Amygdala (tissue), 56 donors: ENCODE results near the gene SNRPA.
A peak's percentile ranks its signal among the peaks of the same experiment; 100 is the strongest.
"Not testable (repeated sequence)": the region's sequence is repeated elsewhere in the genome, so short reads cannot be mapped to it uniquely, and the experiment has no call there.

Experiments
- DNase-seq, 56 donors: peaks; one replicate each; lab custom pipeline; 2025; lab: John Stamatoyannopoulos, UW

The SNRPA gene

DNA sequence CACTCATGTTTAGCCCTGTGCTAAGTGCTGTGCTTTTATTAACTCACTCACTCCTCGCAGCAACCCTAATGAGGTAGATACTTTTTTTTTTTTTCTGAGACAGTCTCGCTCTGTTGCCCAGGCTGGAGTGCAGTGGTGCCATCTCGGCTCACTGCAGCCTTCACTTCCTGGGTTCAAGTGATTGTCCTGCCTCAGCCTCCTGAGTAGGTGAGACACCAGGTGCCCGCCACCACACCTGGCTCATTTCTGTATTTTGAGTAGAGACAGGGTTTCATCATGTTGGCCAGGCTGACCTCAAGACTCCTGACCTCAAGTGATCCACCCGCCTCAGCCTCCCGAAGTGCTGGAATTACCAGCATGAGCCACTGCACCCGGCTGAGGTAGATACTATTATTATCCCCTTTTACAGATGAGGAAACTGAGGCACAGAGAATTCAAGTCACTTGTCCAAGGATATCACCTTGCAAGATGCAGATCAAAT is 31.5 kb upstream of the SNRPA start:
- no peak for DNase-seq

- DNase-seq, result no peak
Measured at GRCh38 chr19:40721140-40721486, 29.9 kb upstream of the SNRPA start.

- DNase-seq, result no peak
Measured at GRCh38 chr19:40721936-40722661, 28.9 kb upstream of the SNRPA start.

DNA sequence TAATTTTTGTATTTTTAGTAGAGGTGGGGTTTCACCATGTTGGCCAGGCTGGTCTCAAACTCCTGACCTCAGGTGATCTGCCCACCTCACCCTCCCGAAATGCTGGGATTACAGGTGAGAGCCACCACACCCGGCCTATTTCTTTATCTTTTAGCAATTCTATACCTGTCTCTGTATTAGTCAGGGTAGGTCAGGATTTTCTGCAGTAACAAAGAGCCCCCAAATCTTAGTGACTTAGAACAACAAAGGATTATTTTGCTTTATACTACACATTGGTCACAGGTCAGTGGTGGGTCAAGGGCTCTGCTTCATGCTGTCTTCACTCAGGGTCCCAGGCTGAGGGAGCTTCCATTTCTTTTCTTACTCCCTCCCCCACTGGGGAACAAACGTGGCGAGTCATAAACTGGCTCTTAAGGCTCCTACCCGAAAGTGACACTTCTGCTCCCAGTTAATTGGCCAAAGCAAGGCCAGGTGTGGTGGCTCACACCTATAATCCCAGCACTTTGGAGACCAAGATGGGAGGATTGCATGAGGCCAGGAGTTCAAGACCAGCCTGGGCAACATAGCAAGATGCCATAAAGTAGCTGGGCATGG is 27.2 kb upstream of the SNRPA start:
- no peak for DNase-seq

- DNase-seq, result no peak
Measured at GRCh38 chr19:40724315-40724714, 26.7 kb upstream of the SNRPA start.

- DNase-seq, result no peak
Measured at GRCh38 chr19:40724855-40725254, 26.1 kb upstream of the SNRPA start.

- DNase-seq, result no peak
Measured at GRCh38 chr19:40726279-40726678, 24.7 kb upstream of the SNRPA start.

DNA sequence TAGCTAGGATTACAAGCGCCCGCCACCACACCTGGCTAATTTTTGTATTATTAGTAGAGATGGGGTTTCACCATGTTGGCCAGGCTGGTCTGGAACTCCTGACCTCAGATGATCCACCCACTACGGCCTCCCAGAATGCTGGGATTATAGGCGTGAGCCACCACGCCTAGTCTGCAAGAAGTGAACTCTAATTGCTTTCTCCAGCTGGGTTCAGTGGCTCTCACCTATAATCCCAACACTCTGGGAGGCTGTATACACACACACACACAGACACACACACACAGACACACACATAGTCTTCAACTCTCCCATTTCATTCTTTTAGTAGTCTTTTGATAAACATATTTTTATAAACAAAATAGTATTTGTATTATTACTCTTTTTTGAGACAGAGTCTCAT is 20.9 kb upstream of the SNRPA start:
- not testable (repeated sequence) for DNase-seq

- DNase-seq, result not testable (repeated sequence)
Measured at GRCh38 chr19:40732304-40732703, 18.7 kb upstream of the SNRPA start.

DNA sequence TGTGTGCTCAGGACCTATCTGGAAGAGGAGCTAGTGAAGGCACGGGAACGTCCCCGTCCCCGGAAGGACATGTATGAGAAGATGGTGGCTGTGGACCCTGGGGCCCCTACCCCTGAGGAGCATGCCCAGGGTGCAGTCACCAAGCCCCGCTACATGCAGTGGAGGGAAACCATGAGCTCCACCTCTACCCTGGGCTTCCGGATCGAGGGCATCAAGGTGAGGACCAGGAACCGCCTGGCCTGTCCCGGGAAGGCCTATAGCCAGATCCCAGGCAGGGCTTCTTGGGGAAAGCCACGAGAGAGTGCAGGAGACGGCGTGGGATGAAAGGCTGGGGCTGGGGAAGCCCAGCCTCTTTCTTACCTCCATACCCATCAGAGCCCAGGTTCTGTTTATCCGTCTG is 17.9 kb upstream of the SNRPA start:
- DNase-seq, result no peak

GRCh38 chr19:40735013-40735771 is 15.8 kb upstream of the SNRPA start:
- DNase-seq, result no peak

GRCh38 chr19:40736661-40737060 is 14.3 kb upstream of the SNRPA start:
- no peak for DNase-seq

- no peak for DNase-seq
Measured at GRCh38 chr19:40737102-40737644, 13.8 kb upstream of the SNRPA start.

GRCh38 chr19:40739030-40739839 is 11.8 kb upstream of the SNRPA start:
- no peak for DNase-seq

DNA sequence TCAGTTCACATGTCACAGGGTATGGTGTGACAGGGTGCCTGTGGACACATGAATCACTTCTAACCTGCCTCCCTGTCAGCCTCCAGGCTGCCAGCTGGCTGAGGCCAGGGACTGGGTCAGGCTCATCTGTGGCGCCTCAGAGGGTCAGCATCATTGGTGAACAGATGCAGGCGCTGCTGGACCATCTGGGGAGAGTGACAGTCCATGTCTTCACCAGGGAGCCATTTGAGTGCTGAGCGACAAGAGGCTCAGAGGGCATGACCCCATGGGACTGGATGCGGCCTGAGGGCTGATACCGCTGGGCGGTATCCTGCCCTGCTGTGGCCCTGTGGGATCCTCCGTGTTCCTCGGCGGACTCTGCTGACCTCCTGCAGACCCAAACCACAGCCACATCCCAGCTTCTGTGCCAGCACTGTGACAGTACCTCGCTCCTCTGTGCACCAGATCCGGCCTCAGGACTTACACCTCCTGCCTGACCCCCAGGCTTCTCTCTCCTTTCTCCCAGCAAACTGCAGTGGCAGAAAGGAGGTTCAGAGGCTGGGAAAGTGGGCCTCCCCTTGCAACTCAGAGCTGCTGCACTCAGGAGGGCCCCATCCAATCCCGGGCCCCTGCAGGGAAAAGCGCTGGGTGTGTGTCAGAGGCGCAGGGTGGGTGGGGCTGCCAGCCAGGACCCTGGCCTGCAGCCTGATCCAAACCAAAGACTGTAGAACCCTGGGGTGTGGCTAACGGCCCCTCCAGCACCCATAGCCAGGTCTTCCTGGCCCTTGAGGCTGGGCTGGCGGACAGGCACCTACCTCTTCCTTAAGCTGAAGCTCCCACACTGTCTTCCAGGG is 10.9 kb upstream of the SNRPA start:
- DNase-seq, result peak in 1 of 56 donors; percentile 38

- DNase-seq, result peak in 43 of 56 donors; percentile 8 to 86 (median 58)
Measured at GRCh38 chr19:40740747-40741146, 10.3 kb upstream of the SNRPA start.

DNA sequence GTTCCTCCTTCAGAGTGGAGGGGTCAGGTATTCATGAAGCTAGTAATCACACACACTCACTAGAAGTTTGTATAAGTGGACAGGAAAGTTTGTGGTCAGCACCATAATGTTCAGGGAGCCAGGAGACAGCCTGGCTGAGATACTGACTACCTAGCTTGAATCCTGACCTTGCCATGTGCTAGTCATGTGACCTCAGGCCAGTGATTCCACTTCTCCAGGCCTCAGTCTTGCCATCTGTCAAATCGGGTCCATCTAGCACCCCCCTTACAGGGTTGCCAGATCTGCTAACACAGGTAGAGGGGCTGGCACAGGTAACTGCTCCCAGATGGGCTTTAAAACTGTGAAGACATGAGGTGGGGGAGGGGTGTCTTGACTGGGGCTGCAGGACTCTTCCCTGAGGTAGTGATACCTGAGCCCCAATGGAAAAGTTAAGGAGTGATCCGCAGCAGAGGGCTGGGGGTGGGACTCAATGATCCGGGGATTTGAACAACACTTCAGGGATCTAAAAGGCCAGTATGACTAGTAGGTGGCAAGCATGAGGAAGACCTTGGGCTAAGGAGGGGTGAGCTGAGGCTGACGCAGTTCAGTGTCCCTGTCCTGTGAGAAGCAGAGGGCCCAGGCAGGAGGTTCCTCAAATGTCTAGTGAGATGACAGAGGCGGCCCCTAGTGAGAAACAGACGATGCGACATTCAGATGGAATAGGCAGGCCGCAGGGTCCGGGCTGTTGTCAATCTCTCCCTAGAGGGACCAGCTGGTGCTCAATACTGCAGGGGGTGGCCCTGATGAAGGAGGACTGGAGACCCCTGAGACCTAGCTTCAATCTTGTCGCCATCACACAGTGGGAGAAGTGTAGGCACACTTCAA is 9.2 kb upstream of the SNRPA start:
- no peak for DNase-seq

DNA sequence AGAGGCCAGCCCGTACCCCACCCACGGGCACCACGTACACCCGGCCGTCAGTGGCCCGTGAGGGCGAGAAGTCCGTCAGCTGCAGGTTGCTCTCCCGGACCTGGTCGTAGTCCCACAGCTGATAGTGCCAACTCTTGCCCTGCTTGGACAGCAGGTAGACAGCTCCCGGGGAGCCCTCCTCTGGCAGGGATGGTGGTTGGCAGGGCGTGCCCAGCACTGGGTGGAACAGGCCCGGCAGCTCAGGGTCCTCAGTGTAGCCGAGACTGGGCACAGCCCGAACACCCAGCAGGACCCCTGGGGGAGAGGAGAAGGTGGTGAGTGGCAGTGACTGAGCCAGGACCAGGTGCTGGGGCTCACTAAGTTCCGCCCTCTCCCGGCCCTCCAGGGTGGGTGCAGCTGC is 8.5 kb upstream of the SNRPA start:
- DNase-seq, result no peak

GRCh38 chr19:40742886-40743285 is 8.1 kb upstream of the SNRPA start:
- no peak for DNase-seq
